ENCODE results near the gene ID1. TPM values are rescaled to one million over a fixed set of nuclear protein-coding genes. Genes with fewer than 3 reads are reported as not detected.

ID1 gene, protein sequence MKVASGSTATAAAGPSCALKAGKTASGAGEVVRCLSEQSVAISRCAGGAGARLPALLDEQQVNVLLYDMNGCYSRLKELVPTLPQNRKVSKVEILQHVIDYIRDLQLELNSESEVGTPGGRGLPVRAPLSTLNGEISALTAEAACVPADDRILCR
- total RNA-seq = 37.3 and 55.8 TPM in 2 replicates

DNA sequence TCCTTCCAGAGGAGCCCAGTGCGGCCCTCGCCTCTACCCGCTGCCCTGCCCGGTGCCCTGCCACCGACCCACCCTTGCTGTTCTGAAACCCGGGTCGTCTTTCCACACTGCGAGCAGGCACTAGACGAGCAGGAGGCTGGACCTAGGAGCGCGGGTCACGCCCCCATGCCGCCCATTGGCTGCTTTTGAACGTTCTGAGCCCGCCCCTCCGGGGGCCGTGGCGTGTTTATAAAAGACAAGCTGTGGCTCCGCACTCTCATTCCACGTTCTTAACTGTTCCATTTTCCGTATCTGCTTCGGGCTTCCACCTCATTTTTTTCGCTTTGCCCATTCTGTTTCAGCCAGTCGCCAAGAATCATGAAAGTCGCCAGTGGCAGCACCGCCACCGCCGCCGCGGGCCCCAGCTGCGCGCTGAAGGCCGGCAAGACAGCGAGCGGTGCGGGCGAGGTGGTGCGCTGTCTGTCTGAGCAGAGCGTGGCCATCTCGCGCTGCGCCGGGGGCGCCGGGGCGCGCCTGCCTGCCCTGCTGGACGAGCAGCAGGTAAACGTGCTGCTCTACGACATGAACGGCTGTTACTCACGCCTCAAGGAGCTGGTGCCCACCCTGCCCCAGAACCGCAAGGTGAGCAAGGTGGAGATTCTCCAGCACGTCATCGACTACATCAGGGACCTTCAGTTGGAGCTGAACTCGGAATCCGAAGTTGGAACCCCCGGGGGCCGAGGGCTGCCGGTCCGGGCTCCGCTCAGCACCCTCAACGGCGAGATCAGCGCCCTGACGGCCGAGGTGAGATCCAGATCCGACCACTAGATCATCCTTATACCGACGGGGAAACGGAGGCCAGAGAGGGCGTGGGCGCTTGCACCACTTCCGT, at the start of gene ID1:
TSS of gene ID1 (plus strand) at position 259 of the 871 bp plus-strand sequence. CDS start at position 358, 99 bp downstream.

DNA sequence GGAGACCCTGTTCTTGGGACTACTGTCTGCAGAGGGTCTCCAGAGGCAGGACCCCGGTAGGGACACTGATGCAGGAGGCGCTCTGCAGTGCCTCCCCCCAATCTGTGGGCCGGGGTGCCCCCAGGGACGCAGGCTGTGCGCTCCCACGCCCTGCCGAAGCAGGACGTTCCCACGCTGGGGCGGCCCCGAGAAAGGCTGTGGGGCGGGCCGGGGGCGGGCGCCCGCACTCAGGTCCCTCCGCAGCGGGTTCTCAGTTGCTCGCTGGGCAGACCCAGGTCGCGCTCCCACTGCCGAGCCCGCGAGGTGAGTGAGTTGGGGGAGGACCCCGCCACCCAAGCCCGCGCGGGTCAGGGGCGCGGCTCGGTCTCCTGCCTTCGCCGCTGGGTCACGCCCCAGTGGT, 32.6 kb downstream of the ID1 start, which contains the start of gene COX4I2:
TSS of gene COX4I2 (plus strand) at position 253 of the 400 bp plus-strand sequence. CDS start 1,106 bp downstream, outside the sequence.

Other genes with a start within 250 kb of the ID1 start
- not detected in 2 replicates for gene DEFB118, start 236.7 kb upstream of the ID1 start, total RNA-seq
- not detected in 2 replicates for gene DEFB119, start 214.7 kb upstream of the ID1 start, total RNA-seq
- gene DEFB121, start 199.1 kb upstream of the ID1 start, total RNA-seq = not detected in 2 replicates
- gene DEFB123, start 164.7 kb upstream of the ID1 start, total RNA-seq = not detected in 2 replicates
- not detected in 2 replicates for gene DEFB124, start 130.2 kb upstream of the ID1 start, total RNA-seq
- gene REM1, start 130.0 kb upstream of the ID1 start, total RNA-seq = not detected in 2 replicates
- 76.9 and 97.2 TPM in 2 replicates for gene HM13, start 90.8 kb upstream of the ID1 start, total RNA-seq
- not detected in 2 replicates for gene COX4I2, start 32.6 kb downstream of the ID1 start, total RNA-seq
- gene BCL2L1, start 117.6 kb downstream of the ID1 start, total RNA-seq = 39.8 and 66.0 TPM in 2 replicates
- gene TPX2, start 134.0 kb downstream of the ID1 start, total RNA-seq = 4.2 and 28.5 TPM in 2 replicates
- 0.14 TPM in 1 of 2 replicates, not detected in the other for gene MYLK2, start 214.1 kb downstream of the ID1 start, total RNA-seq
- 1.1 and 1.2 TPM in 2 replicates for gene FOXS1, start 240.3 kb downstream of the ID1 start, total RNA-seq

Data from smooth muscle cell of the umbilical artery (primary cell).